K562 (cell line): Measurements from ENCODE around the gene MLLT6. TPM values are rescaled to one million over a fixed set of nuclear protein-coding genes. Genes with fewer than 3 reads are reported as not detected.

Experiments used
- CTBP1 ChIP-seq: fragments of 450-650 bp; IDR thresholded peaks from 2 replicates; pipeline ENCODE4 v1.6.1; 2016; ENCODE audit warnings: borderline replicate concordance
- LCOR ChIP-seq: sonication (generic); formaldehyde crosslinking; IDR thresholded peaks from 2 replicates; pipeline ENCODE4 v1.8.0; 2022; ENCODE audit warnings: mild to moderate bottlenecking, missing genetic modification reagents
- MECOM ChIP-seq: fragments of 250-450 bp; sonication (Bioruptor Pico); IDR thresholded peaks from 2 replicates; pipeline ENCODE4 v1.8.0; 2022; ENCODE audit warnings: inconsistent platforms
- NFIC ChIP-seq: fragments of 450-650 bp; IDR thresholded peaks from 2 replicates; pipeline ENCODE4 v1.6.1; 2017; ENCODE audit warnings: mild to moderate bottlenecking, inconsistent platforms
- NR4A1 ChIP-seq, 2 experiments: fragments of 250-450 bp in 1 of 2; fragments of 450-650 bp in 1 of 2; sonication (Bioruptor Pico) in 1 of 2; IDR thresholded peaks; 2 replicates each; pipeline versions ENCODE4 v1.4.0 to v1.6.1; 2016 to 2020; ENCODE audit warnings: mild to moderate bottlenecking in 2 of 2, missing compliant biosample characterization in 1 of 2, missing genetic modification characterization in 1 of 2, moderate library complexity in 1 of 2
- PHF8 ChIP-seq: fragments of 200-600 bp; sonication (generic); IDR thresholded peaks from 2 replicates; pipeline ENCODE4 v1.6.1; 2012; ENCODE audit warnings: mixed run types, mild to moderate bottlenecking, inconsistent platforms, low read length, moderate library complexity, borderline replicate concordance
- RHOXF2B ChIP-seq: fragments of 250-450 bp; sonication (Bioruptor Pico); conservative IDR thresholded peaks from 2 replicates; pipeline ENCODE4 v1.5.1; 2021
- SIN3A ChIP-seq, 2 experiments: fragments of 150-350 bp in 1 of 2; IDR thresholded peaks; 2 replicates each; pipeline ENCODE4 v1.6.1; 2011 to 2016; ENCODE audit warnings: borderline replicate concordance in 2 of 2, low read depth in 2 of 2, low read length in 2 of 2, mild to moderate bottlenecking in 2 of 2, moderate library complexity in 2 of 2; ENCODE audit not compliant: control insufficient read depth in 1 of 2
- SMC3 ChIP-seq: conservative IDR thresholded peaks from 2 replicates; pipeline ENCODE4 v1.6.1; 2011; ENCODE audit warnings: low read depth, low read length, improper control_type of control experiment; ENCODE audit not compliant: insufficient read depth
- TARDBP ChIP-seq: fragments of 450-650 bp; IDR thresholded peaks from 2 replicates; pipeline ENCODE4 v1.6.1; 2016
- TRIM28 ChIP-seq: fragments of 450-650 bp; IDR thresholded peaks from 2 replicates; pipeline ENCODE4 v1.6.1; 2017
- ZBTB49 ChIP-seq: sonication (generic); formaldehyde crosslinking; IDR thresholded peaks from 2 replicates; pipeline ENCODE4 v1.8.0; 2022; ENCODE audit warnings: missing genetic modification reagents, mild to moderate bottlenecking, borderline replicate concordance
- ZBTB7A ChIP-seq: IDR thresholded peaks from 2 replicates; pipeline ENCODE4 v1.6.1; 2011; ENCODE audit warnings: low read depth, mild to moderate bottlenecking, low read length, moderate library complexity, borderline replicate concordance; ENCODE audit not compliant: control insufficient read depth
- ZSCAN29 ChIP-seq: fragments of 450-650 bp; IDR thresholded peaks from 2 replicates; pipeline ENCODE4 v1.6.1; 2017
- polyA plus RNA-seq, 8 experiments: library from polyadenylated mRNA; depleted of rRNA in 4 of 8; stranded (reverse) in 5 of 8; unstranded in 3 of 8; fragments of >200 nt; fragmentation: Nextera tagmentation in 2 of 8; fragmentation: Illumina TruSeq in 1 of 8; extraction: Ambion mirVana in 2 of 8; extraction: Trizol in 1 of 8; gene quantifications; 2 replicates each; pipeline versions ENCODE4 v1.2.1 to v1.2.3, GENCODE V29; 2011 to 2014; ENCODE audit warnings: inconsistent platforms in 1 of 8, missing spikeins in 1 of 8
- total RNA-seq, 7 experiments: library from RNA; depleted of rRNA in 6 of 7; stranded (reverse); fragments of >200 nt in 6 of 7; fragmentation: Illumina TruSeq in 2 of 7; extraction: Trizol in 2 of 7; gene quantifications; 2 replicates each; pipeline versions ENCODE4 v1.2.1 to v1.2.3, GENCODE V29; 2011 to 2021; ENCODE audit warnings: low replicate concordance in 1 of 7
- TF ChIP-seq, protein P1 (sequence below): sonication (generic); formaldehyde crosslinking; IDR thresholded peaks from 2 replicates; pipeline ENCODE4 v1.8.1; 2023; ENCODE audit warnings: mild to moderate bottlenecking, missing genetic modification reagents
- TF ChIP-seq, protein P2 (sequence below), 2 experiments: fragments of 200-800 bp in 1 of 2; sonication (Bioruptor generic) in 1 of 2; sonication (generic) in 1 of 2; formaldehyde crosslinking in 1 of 2; IDR thresholded peaks in 1 of 2; conservative IDR thresholded peaks in 1 of 2; 2 replicates each; pipeline versions ENCODE4 v1.5.0 to v1.6.1; 2016 to 2020; ENCODE audit warnings: missing compliant biosample characterization in 1 of 2, missing genetic modification characterization in 1 of 2, missing genetic modification reagents in 1 of 2

Gene MLLT6
- total and polyA plus RNA-seq, 9 of the 15 experiments (the other 6 are each of a cell fraction or from before 2014, with no cell fraction given) = 3.1 to 71.7 (median 30.0) TPM

DNA sequence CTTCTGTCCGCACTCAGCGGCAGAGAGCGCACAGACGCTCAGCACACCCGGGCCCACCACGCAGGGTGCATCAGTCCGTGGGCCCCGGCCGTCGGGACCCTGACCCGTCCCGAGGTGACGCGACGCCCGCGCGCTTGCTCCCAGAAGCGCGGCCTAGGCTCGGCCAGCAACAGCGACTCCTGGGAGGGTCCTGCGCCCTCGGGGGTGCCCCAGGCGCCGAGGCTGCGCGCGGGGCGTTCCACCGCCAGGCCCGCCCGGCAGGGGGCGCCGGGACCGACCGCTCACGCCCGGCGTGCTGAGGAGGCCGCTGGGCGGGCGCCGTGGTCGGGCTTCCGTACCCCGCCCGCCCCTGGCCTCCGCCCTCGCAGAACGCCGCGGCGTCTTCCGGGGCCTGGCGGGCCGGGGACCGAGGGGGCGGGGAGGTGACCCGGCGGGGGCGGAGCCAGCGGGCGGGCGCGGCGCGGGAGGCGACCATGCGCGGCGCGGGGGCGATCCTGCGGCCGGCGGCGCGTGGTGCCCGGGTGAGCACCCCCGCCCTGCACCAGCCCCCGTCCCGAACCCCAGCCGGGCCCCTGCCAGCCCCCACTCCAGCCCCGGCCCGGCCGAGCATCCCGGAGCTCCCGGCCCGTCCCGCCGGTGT is 24.9 kb downstream of the MLLT6 start, which contains the start of gene CISD3 (continued):
- TF ChIP-seq ZBTB7A (peak; percentile 96), LCOR (CRISPR knock-in tag) (no peak), SIN3A (IDR thresholded peaks at IDR 0.05; ENCODE audit: borderline replicate concordance in 2 of 2, control insufficient read depth in 1 of 2, low read depth in 2 of 2, low read length in 2 of 2) (peak in 1 of 2 experiments; percentile 79; a peak in 1 of 4 replicates), CTBP1 (peak; percentile 87), TARDBP (peak; percentile 68), NFIC (peak; percentile 17; the same call in 1 of the 2 replicates), TRIM28 (peak; percentile 43; the same call in 1 of the 2 replicates), PHF8 (peak; percentile 54; the same call in 1 of the 2 replicates), ZBTB49 (CRISPR knock-in tag) (no peak), NR4A1 (CRISPR knock-in tag; IDR thresholded peaks at IDR 0.05) (no peak), NR4A1 (tag; IDR thresholded peaks at IDR 0.05) (peak; percentile 64; the same call in 1 of the 2 replicates), ZSCAN29 (no peak), RHOXF2B (CRISPR knock-in tag) (no peak), SMC3 (no peak; the same call in 1 of the 2 replicates), MECOM (CRISPR knock-in tag) (no peak)
- TF ChIP-seq, protein P1, sequence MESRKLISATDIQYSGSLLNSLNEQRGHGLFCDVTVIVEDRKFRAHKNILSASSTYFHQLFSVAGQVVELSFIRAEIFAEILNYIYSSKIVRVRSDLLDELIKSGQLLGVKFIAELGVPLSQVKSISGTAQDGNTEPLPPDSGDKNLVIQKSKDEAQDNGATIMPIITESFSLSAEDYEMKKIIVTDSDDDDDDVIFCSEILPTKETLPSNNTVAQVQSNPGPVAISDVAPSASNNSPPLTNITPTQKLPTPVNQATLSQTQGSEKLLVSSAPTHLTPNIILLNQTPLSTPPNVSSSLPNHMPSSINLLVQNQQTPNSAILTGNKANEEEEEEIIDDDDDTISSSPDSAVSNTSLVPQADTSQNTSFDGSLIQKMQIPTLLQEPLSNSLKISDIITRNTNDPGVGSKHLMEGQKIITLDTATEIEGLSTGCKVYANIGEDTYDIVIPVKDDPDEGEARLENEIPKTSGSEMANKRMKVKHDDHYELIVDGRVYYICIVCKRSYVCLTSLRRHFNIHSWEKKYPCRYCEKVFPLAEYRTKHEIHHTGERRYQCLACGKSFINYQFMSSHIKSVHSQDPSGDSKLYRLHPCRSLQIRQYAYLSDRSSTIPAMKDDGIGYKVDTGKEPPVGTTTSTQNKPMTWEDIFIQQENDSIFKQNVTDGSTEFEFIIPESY (CRISPR knock-in tag) = 0 out of 2 replicates have a peak, but pooled peaks have one; percentile 18
- TF ChIP-seq, protein P2, sequence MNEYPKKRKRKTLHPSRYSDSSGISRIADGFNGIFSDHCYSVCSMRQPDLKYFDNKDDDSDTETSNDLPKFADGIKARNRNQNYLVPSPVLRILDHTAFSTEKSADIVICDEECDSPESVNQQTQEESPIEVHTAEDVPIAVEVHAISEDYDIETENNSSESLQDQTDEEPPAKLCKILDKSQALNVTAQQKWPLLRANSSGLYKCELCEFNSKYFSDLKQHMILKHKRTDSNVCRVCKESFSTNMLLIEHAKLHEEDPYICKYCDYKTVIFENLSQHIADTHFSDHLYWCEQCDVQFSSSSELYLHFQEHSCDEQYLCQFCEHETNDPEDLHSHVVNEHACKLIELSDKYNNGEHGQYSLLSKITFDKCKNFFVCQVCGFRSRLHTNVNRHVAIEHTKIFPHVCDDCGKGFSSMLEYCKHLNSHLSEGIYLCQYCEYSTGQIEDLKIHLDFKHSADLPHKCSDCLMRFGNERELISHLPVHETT (CRISPR knock-in tag; conservative IDR thresholded peaks at IDR 0.05 in 1 of 2, IDR thresholded peaks at IDR 0.05 in 1 of 2) = peak in 1 of 2 experiments; percentile 98; a peak in 2 of 4 replicates
